Endothelial cell (in vitro differentiated cells): Measurements from ENCODE around the gene EPB42. TPM values are rescaled to one million over a fixed set of nuclear protein-coding genes. Genes with fewer than 3 reads are reported as not detected.
A peak's percentile ranks its signal among the peaks of the same experiment; 100 is the strongest.

ENCODE experiments used
- DNase-seq: peaks from one replicate; pipeline ENCODE4 v3.0.0; 2021; ENCODE audit warnings: low spot score
- H3K27ac Mint-ChIP-seq: one replicate; pipeline ENCODE4 v1.8.0; 2021; ENCODE audit warnings: mixed read lengths, inconsistent platforms; ENCODE audit not compliant: unreplicated experiment
- H3K27me3 Mint-ChIP-seq: one replicate; pipeline ENCODE4 v1.8.0; 2021; ENCODE audit warnings: mild to moderate bottlenecking, moderate library complexity, mixed read lengths, inconsistent platforms; ENCODE audit not compliant: unreplicated experiment
- H3K36me3 Mint-ChIP-seq: one replicate; pipeline ENCODE4 v1.8.0; 2021; ENCODE audit warnings: mild to moderate bottlenecking, low read depth, mixed read lengths, inconsistent platforms; ENCODE audit not compliant: unreplicated experiment
- H3K4me1 Mint-ChIP-seq: one replicate; pipeline ENCODE4 v1.8.0; 2021; ENCODE audit warnings: mild to moderate bottlenecking, mixed read lengths, inconsistent platforms; ENCODE audit not compliant: unreplicated experiment
- H3K4me3 Mint-ChIP-seq: one replicate; pipeline ENCODE4 v1.8.0; 2021; ENCODE audit warnings: mild to moderate bottlenecking, mixed read lengths, inconsistent platforms; ENCODE audit not compliant: unreplicated experiment
- H3K9me3 Mint-ChIP-seq: one replicate; pipeline ENCODE4 v1.8.0; 2021; ENCODE audit warnings: mixed read lengths, inconsistent platforms; ENCODE audit not compliant: unreplicated experiment
- CTCF ChIP-seq: fragments of 200-600 bp; sonication (generic); IDR thresholded peaks from one replicate; pipeline ENCODE4 v1.5.0; 2021; ENCODE audit warnings: antibody characterized with exemption; ENCODE audit not compliant: unreplicated experiment
- long read RNA-seq: library from polyadenylated mRNA; unstranded; transcript quantifications from one replicate; pipeline ENCODE4 v2.0.0, GENCODE V29; 2020; ENCODE audit not compliant: unreplicated experiment
- total RNA-seq: library from RNA; stranded (reverse); fragmentation: NEBNext Ultra II Directional; extraction: Animal tissue kit (Norgen Biotek cat#: 25700); gene quantifications from one replicate; pipeline ENCODE4 v1.2.1, GENCODE V29; 2021; ENCODE audit not compliant: unreplicated experiment

Gene EPB42
- not detected for total RNA-seq
- long read RNA-seq = 0 reads

GRCh38 chr15:43220991-43221403, at the start of gene EPB42:
TSS of gene EPB42 (minus strand) at chr15:43221018. CDS start at chr15:43220825, 193 bp downstream.
- TF ChIP-seq CTCF = no peak
- H3K4me1 Mint-ChIP-seq = peaks cover 3% of the 10 kb centered on the region
- no peak for DNase-seq
- H3K4me3 Mint-ChIP-seq = no peak within 1 kb of the TSS
- peaks cover 3% of the 10 kb centered on the region for H3K27me3 Mint-ChIP-seq
- no peaks in the 10 kb centered on the region for H3K9me3 Mint-ChIP-seq
- no peaks in the 10 kb centered on the region for H3K36me3 Mint-ChIP-seq
- H3K27ac Mint-ChIP-seq = no peak within 1 kb of the TSS

- Mint-ChIP-seq H3K27me3 (peaks cover 8% of the 10 kb centered on the region), H3K27ac (no peak overlapping the region), H3K4me1 (no peaks in the 10 kb centered on the region), H3K4me3 (no peak overlapping the region), H3K9me3 (no peaks in the 10 kb centered on the region), H3K36me3 (peaks cover 3% of the 10 kb centered on the region)
- TF ChIP-seq CTCF = no peak
- no peak for DNase-seq
These were observed 49.4 kb upstream of the EPB42 start for GRCh38 chr15:43270113-43270665.

GRCh38 chr15:43268111-43269105, 47.6 kb upstream of the EPB42 start:
- Mint-ChIP-seq H3K27ac (no peak overlapping the region), H3K4me1 (no peaks in the 10 kb centered on the region), H3K36me3 (no peaks in the 10 kb centered on the region), H3K4me3 (no peak overlapping the region), H3K9me3 (no peaks in the 10 kb centered on the region), H3K27me3 (peaks cover 8% of the 10 kb centered on the region)
- DNase-seq = peak; percentile 62
- no peak for TF ChIP-seq CTCF

GRCh38 chr15:43267439-43267838, 46.6 kb upstream of the EPB42 start:
- H3K9me3 Mint-ChIP-seq = no peaks in the 10 kb centered on the region
- no peak for TF ChIP-seq CTCF
- no peak for DNase-seq
- H3K36me3 Mint-ChIP-seq = no peaks in the 10 kb centered on the region
- no peak overlapping the region for H3K4me3 Mint-ChIP-seq
- H3K4me1 Mint-ChIP-seq = no peaks in the 10 kb centered on the region
- H3K27me3 Mint-ChIP-seq = peaks cover 8% of the 10 kb centered on the region
- H3K27ac Mint-ChIP-seq = no peak overlapping the region

- Mint-ChIP-seq H3K4me3 (no peak within 1 kb of the TSS), H3K4me1 (no peaks in the 10 kb centered on the region), H3K36me3 (no peaks in the 10 kb centered on the region), H3K27ac (no peak within 1 kb of the TSS), H3K27me3 (peaks cover 9% of the 10 kb centered on the region), H3K9me3 (no peaks in the 10 kb centered on the region)
- no peak for TF ChIP-seq CTCF
- no peak for DNase-seq
These were observed 46.0 kb upstream of the EPB42 start, which contains the start of gene TGM5 for GRCh38 chr15:43266834-43267233. TSS of gene TGM5 (minus strand) at chr15:43266928. CDS start at chr15:43266849, 79 bp downstream.
